ENCODE measurements around the gene WNT11. TPM values are rescaled to one million over a fixed set of nuclear protein-coding genes. Genes with fewer than 3 reads are reported as not detected.

Gene WNT11
- polyA plus RNA-seq, 1 experiment, result not detected

- CTCF ChIA-PET, result interaction anchor here (0.9 to 1.5 kb wide), 5 partner anchors 22 to 305 kb away, joined by 3 to 12 read pairs (median 6); no protein-coding TSS in a partner anchor
- Histone ChIP-seq H3K27ac (ENCODE audit: low read depth, low read length) (no peak overlapping the region), H3K4me3 (ENCODE audit: low read depth, low read length) (no peak overlapping the region), H3K9me3 (ENCODE audit: control insufficient read depth, insufficient read depth, low read length) (no peaks in the 10 kb centered on the region), H3K27me3 (ENCODE audit: control insufficient read depth, insufficient read depth, low read length) (peaks cover 15% of the 10 kb centered on the region)
- no peak for DNase-seq (ENCODE audit: low read depth, low spot score)
- TF ChIP-seq CTCF (IDR thresholded peaks at IDR 0.05; ENCODE audit: low read depth, low read length), result no peak
- POLR2A ChIA-PET, result no interaction called here
Measured at GRCh38 chr11:76185511-76185910, 20.8 kb downstream of the WNT11 start.

DNA sequence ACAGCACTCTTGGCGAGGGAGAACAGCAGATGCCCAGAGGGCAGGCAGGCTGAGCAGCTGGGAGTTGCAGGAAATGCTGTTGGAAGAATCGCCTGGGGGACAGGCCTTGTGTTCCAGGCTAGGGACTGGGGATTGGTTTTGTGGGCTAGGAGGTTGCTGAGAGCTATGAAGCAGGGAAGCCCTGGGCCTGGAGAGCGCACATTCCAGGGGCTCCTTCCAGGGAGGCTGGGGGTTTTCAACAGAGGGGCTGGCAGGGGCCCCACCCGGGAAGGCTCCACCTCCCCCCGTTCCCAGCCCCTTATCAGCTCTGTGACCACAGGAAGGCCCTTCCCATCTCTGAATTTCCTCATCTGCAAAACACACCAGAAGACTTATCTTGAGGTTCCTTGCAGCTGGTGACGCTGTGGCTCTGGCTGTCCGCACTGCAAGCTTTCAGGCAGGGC lies 21.7 kb downstream of the WNT11 start:
- POLR2A ChIA-PET, result no interaction called here
- CTCF ChIA-PET, result no interaction called here
- no peak for DNase-seq (ENCODE audit: low read depth, low spot score)

DNA sequence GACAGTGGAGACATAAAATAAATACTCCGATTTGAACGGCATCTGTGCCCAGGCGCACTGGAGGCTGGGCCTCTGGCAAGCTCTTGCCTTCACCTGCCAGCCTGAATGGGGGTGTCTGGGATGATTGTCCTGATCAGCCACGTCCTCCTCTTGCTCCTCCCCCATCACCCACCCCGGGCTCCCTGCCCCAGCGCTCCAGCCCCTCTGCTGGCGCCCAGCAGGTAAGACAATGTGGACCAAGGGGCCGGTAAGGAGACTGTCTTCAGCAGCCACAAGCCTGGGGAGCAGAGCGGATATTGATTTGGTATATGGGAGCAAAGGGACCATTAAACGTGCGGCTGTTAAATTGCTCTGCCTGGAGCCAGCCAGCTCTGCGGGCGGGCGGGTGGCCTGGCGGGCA lies 24.9 kb downstream of the WNT11 start:
- Histone ChIP-seq H3K27me3 (ENCODE audit: control insufficient read depth, insufficient read depth, low read length) (peaks cover 9% of the 10 kb centered on the region), H3K9me3 (ENCODE audit: control insufficient read depth, insufficient read depth, low read length) (no peaks in the 10 kb centered on the region), H3K4me3 (ENCODE audit: low read depth, low read length) (no peak overlapping the region), H3K27ac (ENCODE audit: low read depth, low read length) (no peak overlapping the region)
- TF ChIP-seq CTCF (IDR thresholded peaks at IDR 0.05; ENCODE audit: low read depth, low read length), result no peak
- POLR2A ChIA-PET, result no interaction called here
- CTCF ChIA-PET, result no interaction called here
- DNase-seq (ENCODE audit: low read depth, low spot score), result no peak

More for the DNA sequence above, 21.7 kb downstream of the WNT11 start:
- H3K4me3 ChIP-seq (ENCODE audit: low read depth, low read length), result no peak overlapping the region
- no peaks in the 10 kb centered on the region for H3K9me3 ChIP-seq (ENCODE audit: control insufficient read depth, insufficient read depth, low read length)
- H3K27me3 ChIP-seq (ENCODE audit: control insufficient read depth, insufficient read depth, low read length), result peaks cover 10% of the 10 kb centered on the region
- no peak overlapping the region for H3K27ac ChIP-seq (ENCODE audit: low read depth, low read length)
- TF ChIP-seq CTCF (IDR thresholded peaks at IDR 0.05; ENCODE audit: low read depth, low read length), result no peak

DNA sequence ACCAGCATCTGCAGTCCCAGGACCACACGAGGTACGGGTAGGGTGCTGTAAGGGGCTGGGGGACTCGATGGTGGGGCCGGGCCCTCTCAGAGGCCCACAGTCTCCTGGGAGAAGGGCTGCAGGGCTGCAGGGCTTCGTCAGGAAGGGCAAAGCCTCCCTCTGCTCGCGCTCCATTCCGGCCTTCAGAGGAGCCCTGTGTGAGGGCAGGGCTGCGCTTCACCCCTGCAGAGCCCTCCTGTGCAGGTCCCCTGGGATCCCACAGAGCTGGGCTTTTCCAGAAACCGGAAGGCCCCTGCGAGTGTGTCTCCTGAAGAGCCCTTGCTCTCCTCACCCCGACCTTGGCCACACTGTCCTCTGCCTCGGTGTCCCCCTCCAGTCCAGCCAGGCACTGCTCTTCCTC lies 27.2 kb downstream of the WNT11 start:
- CTCF ChIA-PET, result no interaction called here

DNA sequence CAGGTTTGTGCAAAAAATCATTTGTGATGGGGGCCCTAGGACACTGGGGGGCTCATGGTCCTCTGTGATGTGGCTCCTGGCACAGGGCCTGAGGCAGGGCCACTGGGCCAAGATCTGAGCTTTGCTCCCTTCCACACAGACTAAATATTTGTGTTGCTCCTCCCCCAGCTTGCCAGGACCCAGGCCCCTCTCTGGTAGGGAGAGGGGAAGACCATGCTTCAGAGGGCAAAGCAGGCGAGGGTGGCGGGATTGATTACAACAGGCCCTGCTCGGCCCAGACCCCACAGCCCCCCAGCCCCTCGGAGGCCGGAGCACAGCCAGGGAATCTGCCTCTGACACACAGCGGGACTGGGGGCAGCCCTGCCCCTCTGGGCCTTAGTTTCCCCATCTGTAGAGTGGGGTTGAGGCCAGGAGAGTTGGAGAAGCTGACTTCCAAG lies 29.0 kb downstream of the WNT11 start:
- H3K9me3 ChIP-seq (ENCODE audit: control insufficient read depth, insufficient read depth, low read length), result no peaks in the 10 kb centered on the region
- TF ChIP-seq CTCF (IDR thresholded peaks at IDR 0.05; ENCODE audit: low read depth, low read length), result no peak
- peaks cover 23% of the 10 kb centered on the region for H3K27me3 ChIP-seq (ENCODE audit: control insufficient read depth, insufficient read depth, low read length)
- H3K4me3 ChIP-seq (ENCODE audit: low read depth, low read length), result no peak overlapping the region
- H3K27ac ChIP-seq (ENCODE audit: low read depth, low read length), result no peak overlapping the region
- CTCF ChIA-PET, result interaction anchor here (1.4 kb wide), 1 partner anchor 30 kb away, joined by 5 read pairs; the partner anchor contains the start of gene WNT11
- DNase-seq (ENCODE audit: low read depth, low spot score), result no peak
- POLR2A ChIA-PET, result no interaction called here

More for the DNA sequence above, 27.2 kb downstream of the WNT11 start:
- no peak for DNase-seq (ENCODE audit: low read depth, low spot score)
- H3K27me3 ChIP-seq (ENCODE audit: control insufficient read depth, insufficient read depth, low read length), result peaks cover 15% of the 10 kb centered on the region
- H3K4me3 ChIP-seq (ENCODE audit: low read depth, low read length), result no peak overlapping the region
- H3K9me3 ChIP-seq (ENCODE audit: control insufficient read depth, insufficient read depth, low read length), result no peaks in the 10 kb centered on the region
- POLR2A ChIA-PET, result no interaction called here
- no peak for TF ChIP-seq CTCF (IDR thresholded peaks at IDR 0.05; ENCODE audit: low read depth, low read length)
- no peak overlapping the region for H3K27ac ChIP-seq (ENCODE audit: low read depth, low read length)

All from AG04450 (cell line).